Limb (tissue), 2 donors: Measurements from ENCODE around the gene MACROD2.
A peak's percentile ranks its signal among the peaks of the same experiment; 100 is the strongest.

ENCODE experiments used
- DNase-seq, 2 donors: peaks; one replicate each; pipeline ENCODE4 v3.0.0-alpha.2; 2016; ENCODE audit errors: extremely low spot score in 2 of 2

MACROD2 gene

DNA sequence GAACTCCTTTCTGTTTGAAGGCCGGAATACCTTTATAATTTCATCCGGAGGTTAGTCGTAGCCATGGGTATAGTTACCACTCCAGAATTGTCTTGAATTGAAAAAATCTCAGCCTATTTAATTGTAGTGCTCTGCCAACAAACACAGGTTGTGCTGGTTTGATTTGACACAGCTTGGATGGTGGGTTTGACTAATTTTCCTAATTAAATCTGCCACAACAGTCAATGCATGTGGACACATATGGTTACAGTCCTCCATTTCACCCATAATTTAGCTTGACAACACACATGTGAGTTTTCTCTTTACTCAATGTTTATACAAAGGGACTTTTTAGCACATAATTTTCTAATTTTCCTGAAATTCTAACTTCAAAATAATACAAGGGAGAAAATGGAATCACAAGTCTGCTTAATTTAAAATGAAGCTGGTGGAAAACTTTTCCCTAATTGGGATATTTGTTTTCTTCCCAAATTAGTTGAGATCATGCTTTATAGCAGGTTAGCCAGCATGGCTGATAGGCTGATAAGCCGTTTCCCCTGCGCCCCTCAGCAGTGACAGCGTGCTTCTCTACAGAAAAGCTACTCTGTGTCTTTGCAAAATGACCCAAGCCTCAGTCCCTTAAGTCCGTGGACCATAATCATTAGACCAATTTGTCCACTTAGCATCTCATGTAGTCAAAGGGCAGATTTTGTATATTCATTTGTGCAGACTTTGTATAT is 805.5 kb downstream of the MACROD2 start:
- no peak for DNase-seq

DNA sequence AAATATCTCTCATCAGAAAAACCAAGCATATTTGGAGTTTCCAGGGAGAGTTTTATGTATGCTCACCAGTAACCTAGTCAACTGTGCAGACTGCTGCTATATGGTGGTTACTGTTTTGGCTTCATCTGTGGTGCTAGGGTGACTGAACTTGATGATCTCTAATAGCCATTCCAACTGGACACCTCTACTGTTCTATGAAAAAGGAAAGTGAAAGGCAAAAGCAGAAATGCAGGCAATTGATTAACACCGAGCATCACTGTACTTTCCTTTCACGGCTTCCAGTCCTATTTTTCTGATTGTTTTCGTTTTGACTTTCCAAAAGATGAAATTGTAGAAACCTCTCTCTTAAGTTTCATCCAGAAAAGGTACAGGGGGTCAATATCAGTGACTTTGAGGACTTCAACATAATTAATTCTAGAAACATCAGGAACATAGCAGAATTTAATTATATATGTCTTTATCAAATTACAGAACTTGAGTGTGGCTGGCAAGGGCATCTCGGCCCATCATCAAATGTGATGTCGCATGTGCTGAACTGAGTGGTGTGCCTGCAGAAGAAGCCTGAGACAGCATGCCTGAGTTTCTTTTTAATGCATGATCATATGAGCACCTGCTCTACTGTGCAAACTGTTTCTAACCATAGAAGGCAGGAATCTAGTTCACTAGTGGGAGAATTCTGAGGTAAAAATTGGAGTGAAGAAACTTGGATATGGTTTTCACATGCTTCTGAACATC is 806.4 kb downstream of the MACROD2 start:
- DNase-seq, result no peak

DNA sequence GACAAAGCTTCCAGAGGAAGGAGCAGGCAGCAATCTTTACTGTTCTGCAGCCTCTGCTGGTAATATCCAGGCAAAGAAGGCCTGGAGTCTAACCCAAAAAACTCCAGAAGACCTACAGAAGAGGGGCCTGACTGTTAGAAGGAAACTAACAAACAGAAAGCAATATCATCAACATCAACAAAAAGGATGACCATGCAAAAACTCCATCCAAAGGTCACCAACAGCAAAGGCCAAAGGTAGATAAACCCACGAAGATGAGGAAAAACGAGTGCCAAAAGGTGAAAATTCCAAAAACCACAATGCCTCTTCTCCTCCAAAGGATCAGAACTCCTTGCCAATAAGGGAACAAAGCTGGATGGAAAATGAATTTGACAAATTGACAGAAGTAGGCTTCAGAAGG is 811.9 kb downstream of the MACROD2 start:
- DNase-seq, result no peak

GRCh38 chr20:14815340-14815739 is 820.0 kb downstream of the MACROD2 start:
- no peak for DNase-seq

- no peak for DNase-seq
Observed at GRCh38 chr20:14816471-14816870, 821.2 kb downstream of the MACROD2 start.

DNA sequence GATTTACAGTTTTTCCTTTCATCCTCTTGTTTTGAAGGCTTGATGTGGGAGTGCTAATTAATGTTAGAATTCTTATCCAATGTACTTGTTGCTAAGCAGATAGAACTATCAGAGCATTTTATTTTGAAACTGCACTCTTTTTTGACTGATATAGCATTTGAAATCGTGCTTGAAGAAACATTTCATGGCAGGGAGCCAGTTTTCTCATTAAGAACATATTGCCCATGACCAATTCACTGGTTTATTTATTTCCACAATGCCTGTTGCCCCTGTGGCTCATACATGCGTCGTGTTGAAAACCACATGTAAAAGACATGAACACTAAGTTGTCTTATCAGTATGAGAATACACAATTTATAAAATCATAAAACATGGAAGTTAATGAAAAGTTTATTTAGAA is 821.8 kb downstream of the MACROD2 start:
- no peak for DNase-seq

DNA sequence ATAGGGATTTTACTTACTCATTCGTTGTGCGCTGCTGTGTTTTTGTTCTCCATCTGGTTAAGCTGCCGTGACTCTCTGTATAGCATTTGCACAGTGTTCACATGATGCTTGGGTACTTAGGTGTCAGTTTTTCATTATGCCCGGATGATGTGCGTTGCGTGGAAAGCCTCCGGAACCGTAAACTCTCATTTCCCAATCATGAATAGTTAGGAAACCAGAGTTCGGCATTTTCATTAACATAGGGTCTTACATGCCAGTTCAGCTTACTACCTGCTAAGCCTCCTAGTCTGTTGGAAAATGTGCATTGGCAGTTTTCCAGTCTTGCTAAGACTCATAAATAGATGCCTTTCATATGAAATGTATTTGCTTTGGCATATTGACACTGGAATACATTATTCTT is 825.5 kb downstream of the MACROD2 start:
- peak in 1 of 2 donors; percentile 31 for DNase-seq

- no peak for DNase-seq
Observed at GRCh38 chr20:14821251-14821650, 825.9 kb downstream of the MACROD2 start.

- DNase-seq, result no peak
Observed at GRCh38 chr20:14824996-14825395, 829.7 kb downstream of the MACROD2 start.

DNA sequence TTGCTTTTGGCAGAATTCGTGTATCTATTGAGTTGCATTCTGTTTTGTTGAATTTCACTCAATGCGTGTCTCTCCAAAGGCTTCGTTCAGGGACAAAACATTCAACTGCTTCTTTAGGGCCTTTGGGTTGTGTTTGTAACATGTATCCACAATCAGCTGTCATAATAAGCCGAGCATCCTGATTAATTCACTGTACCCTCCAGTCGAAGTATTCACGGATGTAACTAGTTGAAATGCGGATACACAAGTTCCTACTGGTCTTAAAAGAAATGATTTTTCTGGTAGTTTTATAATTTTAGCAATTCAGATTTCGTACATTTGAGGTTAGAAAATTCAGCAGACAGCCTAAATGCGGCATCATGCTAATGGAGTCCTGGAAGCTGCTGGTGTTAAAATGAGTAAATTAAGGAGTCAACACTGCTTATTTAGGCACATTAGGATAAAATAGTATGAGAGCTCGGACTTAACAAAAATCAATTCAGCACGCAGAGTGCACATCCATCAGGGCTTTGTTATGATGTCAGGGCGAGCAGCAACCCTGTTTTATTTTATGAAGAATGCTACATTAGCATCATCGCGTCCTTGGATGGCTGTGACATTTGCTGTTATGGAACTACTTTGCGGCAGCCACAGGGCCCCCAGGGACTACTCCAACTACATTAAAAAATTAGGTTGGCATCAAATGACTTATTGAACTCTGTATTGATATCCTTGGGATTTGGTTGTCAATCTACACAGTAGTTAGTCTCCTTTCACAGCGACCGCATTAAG is 831.4 kb downstream of the MACROD2 start:
- DNase-seq, result no peak

- no peak for DNase-seq
Observed at GRCh38 chr20:14828459-14828858, 833.1 kb downstream of the MACROD2 start.

DNA sequence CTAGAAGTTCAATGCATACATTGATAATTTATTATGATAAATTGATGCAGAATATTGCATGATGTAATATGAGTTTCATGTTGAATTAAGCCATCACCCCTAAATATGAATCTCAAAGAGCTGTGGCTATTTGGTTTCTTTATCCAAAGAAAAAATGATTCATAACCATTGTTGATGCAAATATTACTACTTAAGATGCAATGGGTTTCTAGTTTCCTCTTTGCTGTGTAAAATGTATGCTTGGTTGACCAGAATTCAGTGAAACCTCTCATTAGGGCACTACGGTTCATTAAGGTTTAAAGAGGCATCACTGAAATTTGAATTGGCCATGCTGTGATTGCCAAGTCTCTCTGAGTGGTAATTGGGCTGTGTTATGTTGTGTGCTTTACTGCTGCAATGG is 834.6 kb downstream of the MACROD2 start:
- DNase-seq, result no peak

DNA sequence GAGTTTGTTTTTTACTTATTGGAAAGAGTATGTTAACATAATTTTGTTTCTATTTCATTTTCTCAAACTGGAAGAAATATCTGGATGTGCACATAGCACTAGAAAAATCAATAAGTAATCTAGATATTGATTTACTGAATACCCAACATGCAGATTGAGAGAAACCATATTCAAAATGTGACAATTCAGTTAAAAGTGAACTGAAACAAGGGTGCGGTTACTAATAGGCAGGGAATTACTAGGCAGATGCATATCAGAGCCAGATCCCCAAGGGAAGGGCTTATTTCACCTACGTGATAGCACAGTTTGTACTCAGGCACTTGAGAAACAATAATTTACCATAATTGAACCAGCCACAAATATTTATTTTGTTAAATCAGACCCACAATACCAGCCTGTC is 835.1 kb downstream of the MACROD2 start:
- DNase-seq, result no peak

GRCh38 chr20:14830899-14831298 is 835.6 kb downstream of the MACROD2 start:
- DNase-seq, result no peak

DNA sequence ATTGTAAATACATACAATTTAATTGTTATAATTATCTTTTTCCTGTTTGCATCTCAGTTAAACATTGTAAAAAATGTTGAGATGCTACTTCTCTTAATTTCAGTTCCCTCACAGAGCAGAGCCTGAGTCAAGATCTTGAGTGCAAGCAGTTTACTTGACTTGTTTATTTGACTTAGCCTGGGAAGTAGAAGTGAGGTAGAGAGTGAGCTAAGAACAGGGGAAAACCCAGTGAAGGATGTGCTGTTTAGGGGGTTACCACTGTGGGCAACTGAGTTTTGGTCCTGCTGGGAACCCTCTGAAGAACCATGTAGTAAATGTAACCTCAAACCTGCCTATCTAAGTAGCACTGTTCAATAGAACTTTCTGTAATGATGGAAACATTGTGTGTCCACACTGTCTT is 837.3 kb downstream of the MACROD2 start:
- no peak for DNase-seq

- DNase-seq, result peak in 1 of 2 donors; percentile 52
Observed at GRCh38 chr20:14838663-14839628, 843.6 kb downstream of the MACROD2 start.

- DNase-seq, result no peak
Observed at GRCh38 chr20:14845199-14846160, 850.2 kb downstream of the MACROD2 start.

- no peak for DNase-seq
Observed at GRCh38 chr20:14848806-14849205, 853.5 kb downstream of the MACROD2 start.

DNA sequence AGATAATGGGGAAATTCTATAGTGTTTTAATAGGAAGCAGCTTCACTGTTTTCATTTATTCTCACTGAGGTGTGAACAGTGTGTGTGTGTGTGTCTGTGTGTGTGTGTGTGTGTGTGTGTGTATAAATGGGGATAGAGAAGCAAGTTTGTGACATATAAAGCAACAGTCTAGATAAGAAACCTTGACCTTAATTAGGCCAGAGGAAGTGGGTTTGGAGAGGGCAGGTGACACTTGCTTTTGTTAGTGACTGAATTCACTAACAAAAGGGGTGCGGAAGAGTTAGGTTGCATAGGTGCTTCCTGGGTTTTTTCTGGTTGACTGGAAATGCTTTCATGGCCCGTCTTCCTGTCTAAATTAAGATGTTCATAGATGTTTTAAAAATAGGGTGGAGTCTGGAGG is 857.8 kb downstream of the MACROD2 start:
- no peak for DNase-seq

- DNase-seq, result no peak
Observed at GRCh38 chr20:14855171-14855570, 859.9 kb downstream of the MACROD2 start.
